Ovary (tissue), 3 donors: Measurements from ENCODE around the gene ANKMY1.

ENCODE experiments used
- EP300 ChIP-seq: sonication (generic); formaldehyde crosslinking; IDR thresholded peaks from one replicate; pipeline ENCODE4 v1.6.1; 2017; ENCODE audit warnings: antibody characterized with exemption
- POLR2A ChIP-seq: fragments of 450-650 bp; IDR thresholded peaks from one replicate; pipeline ENCODE4 v1.6.1; 2017; ENCODE audit warnings: antibody characterized with exemption, mild to moderate bottlenecking, moderate library complexity
- TF ChIP-seq, protein P1 (sequence below), 3 donors: fragments of 450-650 bp in 2 of 3; fragments of 200-600 bp in 1 of 3; IDR thresholded peaks; one replicate each; pipeline versions ENCODE4 v1.5.1 to v1.8.0; 2016 to 2022; ENCODE audit warnings: antibody characterized with exemption in 3 of 3, mild to moderate bottlenecking in 1 of 3
- donor health status: DM: no; HTN: no; CAD: no.

- TF ChIP-seq EP300 (no peak), POLR2A (no peak)
- TF ChIP-seq, protein P1, sequence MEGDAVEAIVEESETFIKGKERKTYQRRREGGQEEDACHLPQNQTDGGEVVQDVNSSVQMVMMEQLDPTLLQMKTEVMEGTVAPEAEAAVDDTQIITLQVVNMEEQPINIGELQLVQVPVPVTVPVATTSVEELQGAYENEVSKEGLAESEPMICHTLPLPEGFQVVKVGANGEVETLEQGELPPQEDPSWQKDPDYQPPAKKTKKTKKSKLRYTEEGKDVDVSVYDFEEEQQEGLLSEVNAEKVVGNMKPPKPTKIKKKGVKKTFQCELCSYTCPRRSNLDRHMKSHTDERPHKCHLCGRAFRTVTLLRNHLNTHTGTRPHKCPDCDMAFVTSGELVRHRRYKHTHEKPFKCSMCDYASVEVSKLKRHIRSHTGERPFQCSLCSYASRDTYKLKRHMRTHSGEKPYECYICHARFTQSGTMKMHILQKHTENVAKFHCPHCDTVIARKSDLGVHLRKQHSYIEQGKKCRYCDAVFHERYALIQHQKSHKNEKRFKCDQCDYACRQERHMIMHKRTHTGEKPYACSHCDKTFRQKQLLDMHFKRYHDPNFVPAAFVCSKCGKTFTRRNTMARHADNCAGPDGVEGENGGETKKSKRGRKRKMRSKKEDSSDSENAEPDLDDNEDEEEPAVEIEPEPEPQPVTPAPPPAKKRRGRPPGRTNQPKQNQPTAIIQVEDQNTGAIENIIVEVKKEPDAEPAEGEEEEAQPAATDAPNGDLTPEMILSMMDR (IDR thresholded peaks at IDR 0.05): no peak
These were observed 50.6 kb downstream of the ANKMY1 start for GRCh38 chr2:240507060-240507777.
